Loucy (cell line): Measurements from ENCODE around the gene AP1M1.

Experiments
- EZH2phosphoT487 ChIP-seq: fragments of 200-600 bp; IDR thresholded peaks from 2 replicates; pipeline ENCODE4 v1.6.1; 2018; ENCODE audit warnings: antibody characterized with exemption, mild to moderate bottlenecking, moderate library complexity, borderline replicate concordance
- TF ChIP-seq, protein P1 (sequence below): fragments of 200-600 bp; sonication (generic); conservative IDR thresholded peaks from 2 replicates; pipeline ENCODE4 v1.5.1; 2014; ENCODE audit warnings: mild to moderate bottlenecking, antibody characterized with exemption, low read length

DNA sequence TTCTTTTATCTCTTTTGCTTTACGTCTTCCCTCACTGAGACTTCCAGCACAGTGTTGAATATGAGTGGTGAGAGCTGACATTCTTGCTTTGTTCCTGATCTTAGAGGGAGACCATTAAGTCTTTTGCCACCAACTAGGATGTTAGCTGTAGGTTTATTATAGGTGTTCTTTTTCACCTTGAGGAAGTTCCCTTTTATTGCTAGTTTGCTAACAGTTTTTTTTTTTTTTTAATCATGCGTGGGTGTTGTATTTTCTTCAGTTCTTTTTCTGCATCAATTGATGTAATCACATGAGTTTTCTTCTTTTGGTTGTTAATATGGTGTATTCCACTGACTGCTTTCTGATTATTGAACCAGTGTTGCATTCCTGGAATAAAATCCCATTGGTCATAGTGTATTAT, 21.1 kb downstream of the AP1M1 start:
- TF ChIP-seq, protein P1, sequence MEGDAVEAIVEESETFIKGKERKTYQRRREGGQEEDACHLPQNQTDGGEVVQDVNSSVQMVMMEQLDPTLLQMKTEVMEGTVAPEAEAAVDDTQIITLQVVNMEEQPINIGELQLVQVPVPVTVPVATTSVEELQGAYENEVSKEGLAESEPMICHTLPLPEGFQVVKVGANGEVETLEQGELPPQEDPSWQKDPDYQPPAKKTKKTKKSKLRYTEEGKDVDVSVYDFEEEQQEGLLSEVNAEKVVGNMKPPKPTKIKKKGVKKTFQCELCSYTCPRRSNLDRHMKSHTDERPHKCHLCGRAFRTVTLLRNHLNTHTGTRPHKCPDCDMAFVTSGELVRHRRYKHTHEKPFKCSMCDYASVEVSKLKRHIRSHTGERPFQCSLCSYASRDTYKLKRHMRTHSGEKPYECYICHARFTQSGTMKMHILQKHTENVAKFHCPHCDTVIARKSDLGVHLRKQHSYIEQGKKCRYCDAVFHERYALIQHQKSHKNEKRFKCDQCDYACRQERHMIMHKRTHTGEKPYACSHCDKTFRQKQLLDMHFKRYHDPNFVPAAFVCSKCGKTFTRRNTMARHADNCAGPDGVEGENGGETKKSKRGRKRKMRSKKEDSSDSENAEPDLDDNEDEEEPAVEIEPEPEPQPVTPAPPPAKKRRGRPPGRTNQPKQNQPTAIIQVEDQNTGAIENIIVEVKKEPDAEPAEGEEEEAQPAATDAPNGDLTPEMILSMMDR: no peak
- TF ChIP-seq EZH2phosphoT487: no peak
